ENCODE results near the gene TBC1D1.

DNA sequence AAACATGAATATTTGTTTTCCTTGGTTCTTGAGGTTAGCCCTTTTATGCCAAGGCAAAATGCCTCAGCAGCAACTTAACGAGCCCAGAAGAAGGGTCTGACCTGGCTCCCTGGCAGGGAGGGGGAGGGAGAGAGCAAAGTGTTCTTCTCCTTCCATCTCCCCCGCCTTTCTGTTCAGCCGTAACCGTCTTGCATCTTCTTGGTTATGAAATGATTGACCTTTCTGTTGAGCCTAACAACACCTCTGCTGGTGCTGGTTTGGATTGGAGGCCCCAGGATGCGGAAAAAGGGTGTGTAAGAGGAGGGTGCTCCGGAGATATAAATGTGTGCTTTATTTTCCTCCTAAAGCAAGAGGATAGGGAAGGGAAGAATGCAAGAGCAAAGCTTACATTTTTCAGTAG, 114.0 kb downstream of the TBC1D1 start:
- TF ChIP-seq ZNF274 (IDR thresholded peaks at IDR 0.05; ENCODE audit: low read depth, low read length) (no peak), YY1 (IDR thresholded peaks at IDR 0.05; ENCODE audit: insufficient read depth, insufficient read length) (no peak), SUZ12 (IDR thresholded peaks at IDR 0.05; ENCODE audit: extremely low read depth, insufficient read depth, insufficient read length) (no peak)
